CD4-positive, alpha-beta T cell treated with Interleukin-6 at 100 ng/mL for 8 hours (primary cell): ENCODE results near the gene PLPP2.

Experiments
- DNase-seq: peaks from one replicate; pipeline ENCODE4 v3.0.0-alpha.2; 2020; ENCODE audit warnings: mixed read lengths, low spot score

Gene PLPP2

DNA sequence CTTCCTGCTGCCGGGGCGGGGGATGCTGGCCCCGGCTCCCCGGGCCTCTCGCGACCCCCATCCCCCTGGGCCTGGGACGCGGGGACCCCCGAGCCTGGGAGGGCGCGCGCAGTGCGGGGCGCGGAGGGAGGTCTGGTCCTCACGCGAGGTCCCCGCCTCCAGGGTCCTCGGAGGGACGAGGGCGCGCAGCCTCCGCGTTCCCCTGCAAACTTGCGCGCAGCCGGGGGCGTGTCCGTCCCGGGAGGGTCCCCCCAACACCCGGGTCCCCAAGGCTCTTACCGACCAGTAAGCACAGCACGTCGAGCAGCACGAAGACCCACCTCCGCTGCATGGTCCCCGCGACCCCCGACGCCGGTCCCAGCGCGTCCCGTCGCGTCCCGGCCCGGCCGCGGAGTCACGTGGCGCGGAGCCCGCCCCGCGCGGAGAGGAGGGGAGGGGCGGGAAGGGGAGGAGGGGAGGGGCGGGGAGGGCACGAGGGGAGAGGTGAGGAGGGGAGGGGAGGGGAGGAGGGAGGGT is at the start of gene PLPP2:
TSS of gene PLPP2 (minus strand) at position 398 of the 516 bp plus-strand sequence. CDS start at position 331, 67 bp downstream.
- DNase-seq: no peak

- DNase-seq: no peak
Measured at GRCh38 chr19:340620-341385, 49.6 kb upstream of the PLPP2 start.

GRCh38 chr19:339262-339887 is 48.2 kb upstream of the PLPP2 start:
- no peak for DNase-seq

DNA sequence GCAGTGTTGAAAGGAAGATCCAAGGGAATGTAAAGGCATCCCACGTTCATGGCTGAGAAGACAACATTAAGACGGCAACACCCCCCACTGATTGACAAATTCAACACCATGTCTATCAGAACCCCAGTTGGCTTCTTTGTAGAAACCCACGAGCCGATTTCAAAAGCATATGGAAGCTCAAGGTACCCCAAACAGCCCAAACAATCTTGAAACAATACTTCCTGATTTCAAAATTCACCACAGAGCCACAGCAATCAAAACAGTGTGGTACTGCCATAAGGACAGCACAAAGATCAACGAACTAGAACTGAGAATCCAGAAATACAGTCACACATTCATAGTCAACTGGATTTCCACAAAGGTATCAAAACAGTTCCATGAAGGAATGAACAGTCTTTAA is 47.2 kb upstream of the PLPP2 start:
- DNase-seq: no peak

DNA sequence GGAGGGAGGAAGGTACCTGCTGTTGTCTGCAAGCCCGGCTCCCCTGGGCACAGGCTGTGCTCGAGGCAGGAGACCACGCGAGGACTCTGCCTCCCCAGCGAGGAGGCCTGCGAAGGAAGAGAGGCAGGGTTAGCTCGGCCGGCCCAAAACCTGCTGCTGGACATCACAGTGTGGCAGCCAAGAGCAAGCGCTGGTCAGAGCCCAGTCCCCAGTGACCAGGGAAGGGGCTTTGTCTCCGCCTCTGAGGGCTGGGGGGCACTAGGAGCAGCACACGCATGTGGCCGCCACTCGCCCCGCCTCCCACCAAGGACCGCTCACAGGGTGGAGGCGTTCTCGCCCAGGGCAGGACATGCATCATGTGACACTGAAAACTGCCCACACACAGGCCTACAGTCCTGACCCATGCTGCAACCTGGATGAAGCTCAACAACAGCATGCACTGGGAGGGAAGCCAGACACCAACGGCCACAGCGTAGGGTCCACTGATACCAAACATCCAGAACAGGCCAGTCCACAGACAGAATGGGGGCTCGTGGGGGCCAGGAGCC is 44.9 kb upstream of the PLPP2 start:
- no peak for DNase-seq

DNA sequence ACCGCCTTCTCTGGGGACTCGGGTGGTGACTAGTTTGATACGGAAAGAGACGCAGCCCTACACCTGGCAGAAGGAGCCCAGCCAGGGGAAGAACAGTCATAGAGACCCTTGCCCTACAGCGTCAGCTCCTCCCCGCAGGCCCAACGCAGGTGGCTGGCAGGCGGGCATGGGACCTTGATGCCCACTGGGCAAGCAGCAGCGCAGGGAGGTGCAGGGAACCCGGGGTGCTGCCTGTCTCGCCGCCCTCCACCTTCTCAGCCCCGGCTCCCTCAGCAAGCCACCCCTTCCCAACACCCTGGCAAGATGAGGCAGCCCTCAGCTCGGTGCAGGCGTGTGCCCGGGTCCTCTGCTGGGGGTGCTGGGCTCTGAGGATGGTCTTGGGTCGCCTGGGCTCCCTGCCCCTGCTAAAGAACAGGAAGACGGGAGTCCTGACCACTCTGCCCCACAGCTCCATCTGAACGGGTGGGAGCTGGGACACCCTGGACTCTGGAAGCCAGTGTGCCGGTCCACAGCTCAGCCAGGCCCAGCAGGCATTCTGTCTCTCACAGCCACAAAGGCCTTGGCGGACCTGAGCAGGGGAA is 44.4 kb upstream of the PLPP2 start:
- DNase-seq: no peak

DNA sequence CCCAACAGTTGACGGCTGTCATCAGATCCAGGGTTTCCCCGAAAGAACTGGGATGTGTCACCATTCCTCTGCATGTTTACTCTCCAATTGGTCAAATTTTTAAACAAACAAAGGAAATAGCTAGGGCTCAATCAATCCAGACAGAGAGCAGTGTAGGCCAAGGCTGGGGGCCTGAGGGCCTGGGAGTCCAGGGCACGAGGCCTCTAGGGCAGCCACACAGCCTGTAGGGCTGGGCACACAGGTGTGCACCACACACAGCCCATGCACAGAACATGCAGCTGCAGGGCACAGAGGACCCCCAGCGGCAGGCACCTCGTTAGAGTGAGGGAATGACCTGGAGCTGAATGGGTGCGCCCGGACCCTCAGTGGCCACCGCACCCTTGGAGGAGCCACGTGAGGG is 43.9 kb upstream of the PLPP2 start:
- DNase-seq: no peak

DNA sequence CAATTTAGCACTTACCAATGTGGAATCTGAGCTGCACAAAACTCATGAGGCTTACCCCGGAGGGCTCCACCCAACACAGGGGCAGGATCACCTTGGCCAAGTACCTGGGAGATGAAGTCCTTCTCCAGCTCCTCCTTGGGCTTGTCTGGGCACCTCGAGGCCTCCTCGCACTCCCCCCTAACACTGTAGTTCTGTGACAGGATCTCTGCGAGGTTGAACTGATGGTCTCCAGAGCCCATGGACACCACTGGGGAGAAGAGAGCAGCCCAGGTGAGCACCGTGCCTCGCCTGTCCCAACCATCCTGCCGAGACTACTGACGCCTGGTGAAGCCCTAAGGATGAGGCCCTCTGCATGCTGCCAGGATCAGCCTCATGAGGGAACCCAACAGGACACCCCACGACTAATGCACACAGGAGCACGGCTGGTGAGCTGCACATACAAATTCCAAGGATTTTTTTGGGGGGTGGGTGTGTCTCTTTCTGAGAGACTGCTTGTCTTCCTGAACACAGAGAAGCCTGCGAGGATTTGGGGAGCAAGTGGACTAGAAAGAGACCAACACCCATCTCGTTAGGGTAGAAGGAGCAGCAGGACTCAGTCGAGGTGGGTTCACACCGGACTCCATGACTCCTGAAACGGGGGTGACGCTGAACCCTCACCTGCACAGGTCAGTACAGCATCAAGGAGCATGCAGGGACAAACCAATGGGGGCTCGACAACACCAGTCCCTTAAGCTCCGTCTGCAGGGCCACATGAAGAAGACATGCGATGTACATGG is 43.3 kb upstream of the PLPP2 start:
- DNase-seq: no peak

- no peak for DNase-seq
Measured at GRCh38 chr19:330503-330902, 39.3 kb upstream of the PLPP2 start.

DNA sequence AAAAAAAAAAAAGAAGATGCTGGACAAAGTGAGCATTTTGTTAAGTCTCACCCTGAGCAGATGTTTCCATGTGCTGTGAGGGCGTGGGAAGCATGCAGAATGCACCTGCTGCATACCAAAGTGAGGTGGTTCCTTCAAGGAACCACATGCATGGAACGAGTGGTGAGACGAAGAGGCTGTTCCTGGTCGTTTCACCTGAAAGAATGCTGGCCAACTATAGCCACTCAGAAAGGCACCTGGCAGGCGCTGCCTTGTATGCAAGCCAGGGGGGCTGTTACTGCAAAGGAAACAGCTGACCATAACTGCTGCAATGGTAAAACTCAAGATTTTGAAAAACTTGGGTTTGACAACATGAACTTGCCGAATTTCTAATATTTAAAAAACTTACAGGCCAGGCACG is 38.7 kb upstream of the PLPP2 start:
- no peak for DNase-seq

- DNase-seq: no peak
Measured at GRCh38 chr19:328025-328505, 36.9 kb upstream of the PLPP2 start.

- no peak for DNase-seq
Measured at GRCh38 chr19:327291-328024, 36.3 kb upstream of the PLPP2 start.

- DNase-seq: no peak
Measured at GRCh38 chr19:326871-327270, 35.7 kb upstream of the PLPP2 start.

GRCh38 chr19:325937-326565 is 34.8 kb upstream of the PLPP2 start:
- DNase-seq: no peak

DNA sequence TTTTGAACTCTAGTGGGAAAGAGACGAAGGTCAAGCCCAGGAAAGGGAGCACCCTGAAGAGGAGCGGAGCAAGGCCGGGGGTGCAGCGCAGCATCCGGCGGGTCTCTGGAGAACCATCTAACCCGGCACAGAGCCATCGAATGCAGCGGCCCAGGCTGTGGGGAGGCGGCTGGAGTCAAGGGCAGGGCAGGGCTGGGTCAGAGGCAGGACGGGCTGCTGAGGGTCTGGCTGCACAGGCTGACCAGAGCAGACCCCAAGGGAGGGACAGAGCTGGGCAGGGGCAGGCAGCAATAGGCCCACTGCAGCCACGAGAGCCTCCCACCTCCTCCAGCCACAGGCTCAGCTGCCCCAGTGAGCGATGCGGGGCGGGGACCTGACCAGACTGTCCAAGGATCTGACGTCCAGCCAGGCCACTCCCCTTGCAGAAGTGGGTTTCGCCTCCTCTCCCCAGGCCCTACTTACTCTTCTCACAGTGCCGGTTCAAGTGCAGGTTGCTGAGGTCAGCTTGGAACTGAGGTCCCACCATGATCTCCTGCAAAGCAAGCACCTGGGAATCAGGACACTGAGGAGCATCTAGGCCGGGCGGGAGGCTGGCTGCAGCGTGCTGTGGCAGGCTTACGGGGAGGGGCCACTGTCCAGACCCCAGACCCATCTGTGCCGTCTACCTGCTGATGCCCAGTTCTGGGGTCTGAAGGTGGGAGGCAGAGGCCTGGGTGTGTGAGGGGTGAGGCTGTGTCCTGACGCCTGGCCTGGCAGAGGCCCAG is 34.2 kb upstream of the PLPP2 start:
- no peak for DNase-seq

DNA sequence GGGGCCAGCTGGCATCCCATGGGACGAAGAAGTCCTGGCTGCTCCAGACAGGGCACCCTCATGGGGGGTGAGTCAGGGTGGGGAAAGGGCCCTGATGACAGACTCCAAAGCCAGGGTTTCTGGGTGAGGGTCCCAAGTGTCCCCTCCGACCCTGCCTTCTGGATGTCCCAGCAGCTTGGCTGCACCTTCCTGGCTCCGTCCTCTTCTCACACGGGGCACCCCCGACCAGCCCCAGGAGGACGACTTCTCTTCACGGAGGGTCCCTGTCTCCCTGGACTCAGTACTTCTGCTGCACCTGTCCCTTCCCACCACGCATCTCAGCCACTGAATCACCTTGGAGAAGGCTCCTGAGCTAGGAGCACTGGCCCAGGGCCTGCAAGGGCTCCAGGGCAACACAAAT is 33.5 kb upstream of the PLPP2 start:
- no peak for DNase-seq

DNA sequence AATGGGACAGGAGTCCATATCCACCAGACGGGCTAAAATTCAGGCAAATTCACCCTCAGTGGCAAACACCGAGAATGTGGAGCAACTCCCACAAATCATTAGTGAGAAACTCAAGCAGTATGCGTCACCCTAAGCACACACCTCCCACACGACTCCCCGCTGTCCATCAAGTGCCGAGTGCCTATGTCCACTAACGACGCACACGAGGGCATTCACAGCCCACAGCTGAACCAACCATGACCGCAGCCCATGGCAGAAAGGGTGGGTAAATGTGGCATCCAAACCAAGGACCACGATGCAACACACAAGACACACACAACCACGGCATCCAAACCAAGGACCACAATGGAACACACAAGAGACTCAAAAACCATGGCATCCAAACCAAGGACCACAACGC is 31.4 kb upstream of the PLPP2 start:
- no peak for DNase-seq

DNA sequence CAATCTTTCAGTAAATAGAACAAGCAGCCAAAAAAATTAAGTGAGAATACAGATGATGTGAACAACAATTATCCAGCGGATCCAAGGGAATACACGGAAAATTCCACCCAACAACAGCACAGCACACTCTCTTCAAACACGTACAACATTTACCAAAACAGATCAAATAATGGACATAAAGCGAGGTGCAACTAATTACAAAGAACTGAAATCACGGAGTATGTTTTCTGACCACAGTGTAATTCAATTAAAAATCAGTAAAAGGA is 27.2 kb upstream of the PLPP2 start:
- DNase-seq: no peak

GRCh38 chr19:317710-318508 is 26.7 kb upstream of the PLPP2 start:
- no peak for DNase-seq
